ENCODE measurements around the gene BTAF1. TPM values are rescaled to one million over a fixed set of nuclear protein-coding genes. Genes with fewer than 3 reads are reported as not detected.

The BTAF1 gene
- total RNA-seq, 1 experiment from 2014 or later: 42.3 TPM

DNA sequence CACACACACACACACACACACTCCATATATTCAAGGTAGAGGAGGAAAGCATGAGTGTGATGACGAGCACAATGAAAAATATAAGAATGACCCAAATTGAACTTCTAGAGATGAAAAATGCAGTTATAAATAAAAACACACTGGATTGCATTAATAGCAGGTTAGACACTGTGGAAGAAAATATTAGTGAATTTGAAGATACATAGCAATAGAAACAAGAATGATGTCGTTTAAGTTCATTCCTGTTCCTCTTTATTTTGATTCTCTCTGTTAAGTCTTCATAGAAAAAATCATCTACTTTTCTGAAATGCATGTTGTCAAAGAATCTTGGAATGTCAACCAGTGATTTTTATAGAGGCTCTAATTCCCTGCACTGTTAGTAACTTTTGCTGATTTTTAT, 78.4 kb downstream of the BTAF1 start:
- no peaks in the 10 kb centered on the region for H3K27me3 ChIP-seq (replicated peaks; ENCODE audit: insufficient read depth, low read depth, low read length, poor library complexity)
- H3K27ac ChIP-seq (ENCODE audit: low read depth, low read length, poor library complexity, severe bottlenecking): no peak overlapping the region
- POLR2A ChIA-PET (ENCODE audit: low non-redundant PET): no interaction called here
- peaks cover 24% of the 10 kb centered on the region for H3K36me3 ChIP-seq (ENCODE audit: insufficient read depth, low read length, poor library complexity, severe bottlenecking)
- no peak overlapping the region for H3K4me3 ChIP-seq (ENCODE audit: low read depth, low read length, poor library complexity, severe bottlenecking)
- CTCF ChIA-PET: no interaction called here
- TF ChIP-seq EZH2 (IDR thresholded peaks at IDR 0.05; ENCODE audit: borderline replicate concordance, low read depth, low read length, poor library complexity, severe bottlenecking) (no peak), CTCF (conservative IDR thresholded peaks at IDR 0.05; ENCODE audit: low read depth, low read length) (no peak)
- BruUV-seq (replicated peaks): no TSS peak
- DNase-seq (ENCODE audit: low spot score): no peak
- H3K4me1 ChIP-seq (ENCODE audit: insufficient read depth, low read length, poor library complexity, severe bottlenecking): no peaks in the 10 kb centered on the region
- peaks cover 7% of the 10 kb centered on the region for H3K9me3 ChIP-seq (ENCODE audit: low read depth, low read length, poor library complexity, severe bottlenecking)
- intact Hi-C loops (cut with micrococcal nuclease; ENCODE audit: unreplicated experiment): no loop called here

DNA sequence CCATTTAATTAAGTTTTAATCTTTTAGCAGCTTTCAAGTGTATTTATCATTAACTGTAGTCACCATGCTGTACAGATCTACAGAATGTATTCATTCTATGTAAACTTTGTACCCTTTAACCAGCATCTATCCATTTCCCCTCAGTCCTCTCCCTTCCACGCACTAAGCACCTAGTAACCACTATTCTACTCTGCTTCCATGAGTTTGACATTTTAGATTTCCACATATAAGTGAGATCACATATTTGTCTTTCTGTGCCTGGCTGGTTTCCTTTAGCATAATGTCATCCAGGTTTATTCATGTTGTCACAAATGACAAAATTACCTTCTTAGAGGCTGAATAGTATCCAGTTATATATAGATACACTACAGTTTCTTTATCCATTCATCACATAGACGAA, 79.7 kb downstream of the BTAF1 start:
- Histone ChIP-seq H3K4me3 (ENCODE audit: low read depth, low read length, poor library complexity, severe bottlenecking) (no peak overlapping the region), H3K27ac (ENCODE audit: low read depth, low read length, poor library complexity, severe bottlenecking) (no peak overlapping the region), H3K36me3 (ENCODE audit: insufficient read depth, low read length, poor library complexity, severe bottlenecking) (peaks cover 23% of the 10 kb centered on the region), H3K27me3 (replicated peaks; ENCODE audit: insufficient read depth, low read depth, low read length, poor library complexity) (no peaks in the 10 kb centered on the region), H3K4me1 (ENCODE audit: insufficient read depth, low read length, poor library complexity, severe bottlenecking) (no peaks in the 10 kb centered on the region), H3K9me3 (ENCODE audit: low read depth, low read length, poor library complexity, severe bottlenecking) (peaks cover 7% of the 10 kb centered on the region)
- intact Hi-C loops (cut with micrococcal nuclease; ENCODE audit: unreplicated experiment): no loop called here
- TF ChIP-seq CTCF (conservative IDR thresholded peaks at IDR 0.05; ENCODE audit: low read depth, low read length) (no peak), EZH2 (IDR thresholded peaks at IDR 0.05; ENCODE audit: borderline replicate concordance, low read depth, low read length, poor library complexity, severe bottlenecking) (no peak)
- POLR2A ChIA-PET (ENCODE audit: low non-redundant PET): no interaction called here
- no peak for DNase-seq (ENCODE audit: low spot score)
- CTCF ChIA-PET: no interaction called here
- BruUV-seq (replicated peaks): no TSS peak

GRCh38 chr10:92005978-92006377, 82.4 kb downstream of the BTAF1 start:
- no peaks in the 10 kb centered on the region for H3K27me3 ChIP-seq (replicated peaks; ENCODE audit: insufficient read depth, low read depth, low read length, poor library complexity)
- H3K4me1 ChIP-seq (ENCODE audit: insufficient read depth, low read length, poor library complexity, severe bottlenecking): no peaks in the 10 kb centered on the region
- no peak for DNase-seq (ENCODE audit: low spot score)
- intact Hi-C loops (cut with micrococcal nuclease; ENCODE audit: unreplicated experiment): no loop called here
- H3K36me3 ChIP-seq (ENCODE audit: insufficient read depth, low read length, poor library complexity, severe bottlenecking): peaks cover 21% of the 10 kb centered on the region
- TF ChIP-seq CTCF (conservative IDR thresholded peaks at IDR 0.05; ENCODE audit: low read depth, low read length): no peak
- no peak for TF ChIP-seq EZH2 (IDR thresholded peaks at IDR 0.05; ENCODE audit: borderline replicate concordance, low read depth, low read length, poor library complexity, severe bottlenecking)
- CTCF ChIA-PET: no interaction called here
- H3K9me3 ChIP-seq (ENCODE audit: low read depth, low read length, poor library complexity, severe bottlenecking): peaks cover 7% of the 10 kb centered on the region
- no peak overlapping the region for H3K4me3 ChIP-seq (ENCODE audit: low read depth, low read length, poor library complexity, severe bottlenecking)
- no peak overlapping the region for H3K27ac ChIP-seq (ENCODE audit: low read depth, low read length, poor library complexity, severe bottlenecking)
- no TSS peak for BruUV-seq (replicated peaks)
- POLR2A ChIA-PET (ENCODE audit: low non-redundant PET): no interaction called here
